ENCODE results near the gene DNAJA1.

DNAJA1 gene

DNA sequence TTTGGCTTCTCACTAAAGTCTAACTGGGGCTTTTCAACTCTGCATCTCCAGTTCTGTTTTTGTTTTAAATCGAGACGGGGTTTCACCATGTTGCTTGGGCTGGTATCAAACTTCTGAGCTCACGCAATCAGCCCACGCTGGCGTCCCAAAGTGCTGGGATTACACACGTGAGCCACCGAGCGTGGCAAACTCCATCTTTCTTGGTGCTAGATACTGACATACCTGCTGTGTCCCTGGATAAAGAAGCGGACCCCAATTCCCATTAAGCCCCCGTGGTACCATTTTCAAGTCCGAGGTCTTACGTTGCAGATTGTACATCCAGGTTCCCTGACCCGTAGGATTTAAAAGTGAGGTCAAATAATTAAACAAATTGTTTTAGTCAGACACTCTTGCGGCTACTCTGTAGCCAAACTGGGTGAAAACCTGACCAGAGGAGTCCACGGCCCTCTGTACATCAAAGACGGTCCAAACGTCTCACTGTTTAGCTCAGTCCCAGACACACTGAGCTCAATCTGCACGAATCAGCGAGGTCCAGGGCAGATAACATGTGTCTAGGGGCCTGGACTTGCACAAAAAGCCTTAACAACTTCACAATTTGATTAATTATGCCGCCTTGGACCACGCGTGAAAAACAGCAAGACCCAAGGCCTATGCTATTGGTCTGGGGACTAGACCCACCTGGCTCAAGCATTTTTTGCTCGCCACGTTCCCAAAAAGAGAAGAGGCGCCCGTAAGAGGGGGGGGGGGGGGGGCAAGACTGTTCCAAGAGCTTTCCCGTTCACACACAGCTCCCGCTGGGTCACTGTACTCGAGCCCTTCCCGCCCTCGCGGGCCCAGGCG is 727 bp upstream of the DNAJA1 start:
- peak in 34 of 42 donors; percentile 13 to 62 (median 37) for DNase-seq
- intact Hi-C loops (cut with DNase I), result loop anchor here (2.0 kb wide), 1 partner anchor 24 kb away; the partner anchor contains the start of gene APTX

DNA sequence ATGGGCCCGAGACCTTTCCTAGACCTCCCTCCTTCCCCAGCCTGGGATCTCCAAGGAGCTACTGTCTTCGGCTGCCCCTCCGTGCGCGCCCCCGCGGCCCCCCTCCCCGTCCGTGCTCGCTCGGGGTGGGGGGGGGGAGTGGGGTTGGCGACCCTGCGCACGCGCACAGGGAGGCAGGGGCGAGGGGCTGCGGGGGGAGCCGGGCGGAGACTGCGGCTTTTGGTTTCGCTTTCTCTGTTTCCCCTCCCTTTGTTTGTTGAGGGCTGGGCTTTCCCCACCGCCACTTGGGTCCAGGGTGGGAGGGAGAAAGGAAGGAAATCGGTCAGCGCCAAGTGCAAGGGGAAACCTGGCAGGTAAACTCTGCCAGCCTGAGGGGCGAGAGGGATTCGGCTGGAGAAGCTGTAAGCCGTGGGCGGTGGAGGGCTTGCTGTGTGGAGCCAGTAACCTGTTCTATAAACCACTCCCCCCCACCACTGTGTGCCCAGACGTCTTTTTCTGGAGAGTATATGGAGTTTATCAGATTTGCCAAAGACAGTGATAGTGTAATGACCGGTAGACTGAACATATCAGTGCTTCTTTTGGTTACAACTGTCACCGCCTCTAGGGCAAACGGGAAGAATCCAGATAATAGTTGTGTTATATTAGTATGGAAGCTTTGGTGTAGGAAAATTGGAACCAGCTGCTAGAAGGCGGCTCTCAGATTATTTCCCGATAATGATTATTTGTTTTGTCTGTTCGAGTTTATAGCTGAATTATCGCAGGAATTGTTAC is 684 bp downstream of the DNAJA1 start:
- DNase-seq, result peak in 41 of 42 donors; percentile 21 to 82 (median 63)
- intact Hi-C loops (cut with DNase I), result loop anchor here (2.0 kb wide), 1 partner anchor 25 kb away; the partner anchor contains the start of gene APTX

DNA sequence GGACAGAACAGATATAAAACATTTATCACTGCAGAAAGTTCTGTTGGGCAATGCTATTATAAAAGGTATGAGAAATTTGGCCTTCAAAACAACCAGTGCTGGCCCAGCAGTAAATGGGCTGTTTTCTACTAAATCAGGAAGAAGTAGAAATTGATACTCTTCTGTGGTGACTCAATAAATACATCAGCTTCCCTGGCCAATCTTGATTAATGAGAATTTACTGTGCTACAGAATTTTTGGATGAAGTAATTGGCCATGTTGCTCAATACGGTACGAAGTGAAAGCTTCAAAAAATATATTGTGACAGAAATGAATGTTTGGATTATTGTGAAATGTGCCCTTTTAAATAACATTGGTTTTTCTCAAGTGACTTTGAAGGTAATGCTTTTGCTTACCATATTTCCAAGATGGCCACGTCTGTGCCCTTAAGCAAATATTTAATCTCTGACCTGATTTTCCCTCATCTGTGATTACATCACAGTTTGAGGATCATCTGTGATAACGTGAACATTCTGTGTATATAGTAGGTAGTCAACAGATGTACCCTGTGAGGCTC is 4.2 kb downstream of the DNAJA1 start:
- DNase-seq, result no peak
- intact Hi-C loops (cut with DNase I), result no loop called here

DNA sequence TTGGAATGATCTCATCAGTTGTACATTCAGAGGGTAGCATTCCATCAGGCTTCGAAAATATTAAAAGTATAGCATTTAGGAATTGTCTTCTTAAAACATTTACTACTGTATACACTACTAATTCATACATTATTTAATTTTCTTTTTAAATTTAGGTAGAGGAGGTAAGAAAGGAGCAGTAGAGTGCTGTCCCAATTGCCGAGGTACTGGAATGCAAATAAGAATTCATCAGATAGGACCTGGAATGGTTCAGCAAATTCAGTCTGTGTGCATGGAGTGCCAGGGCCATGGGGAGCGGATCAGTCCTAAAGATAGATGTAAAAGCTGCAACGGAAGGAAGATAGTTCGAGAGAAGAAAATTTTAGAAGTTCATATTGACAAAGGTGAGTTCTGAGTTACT is 5.2 kb downstream of the DNAJA1 start:
- no peak for DNase-seq
- intact Hi-C loops (cut with DNase I), result no loop called here

DNA sequence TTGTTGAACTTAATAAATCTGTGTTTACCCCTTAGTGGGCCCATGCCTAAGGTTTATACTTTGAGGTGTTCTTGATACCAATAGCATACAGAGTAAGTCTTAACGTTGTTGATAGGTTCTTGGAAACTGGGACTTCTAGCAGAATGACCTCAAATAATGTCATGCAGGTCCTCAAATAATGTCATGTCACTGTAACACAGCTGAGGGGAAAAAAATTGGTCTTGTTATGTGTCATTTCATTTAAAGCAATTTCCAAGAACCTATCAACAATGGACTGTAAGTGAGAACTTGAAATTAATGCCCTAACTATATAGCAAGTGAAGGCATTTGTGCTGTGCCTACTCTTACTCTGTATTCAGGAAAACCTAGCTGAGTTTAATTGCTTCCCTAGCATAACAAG is 7.2 kb downstream of the DNAJA1 start:
- intact Hi-C loops (cut with DNase I), result no loop called here
- no peak for DNase-seq

DNA sequence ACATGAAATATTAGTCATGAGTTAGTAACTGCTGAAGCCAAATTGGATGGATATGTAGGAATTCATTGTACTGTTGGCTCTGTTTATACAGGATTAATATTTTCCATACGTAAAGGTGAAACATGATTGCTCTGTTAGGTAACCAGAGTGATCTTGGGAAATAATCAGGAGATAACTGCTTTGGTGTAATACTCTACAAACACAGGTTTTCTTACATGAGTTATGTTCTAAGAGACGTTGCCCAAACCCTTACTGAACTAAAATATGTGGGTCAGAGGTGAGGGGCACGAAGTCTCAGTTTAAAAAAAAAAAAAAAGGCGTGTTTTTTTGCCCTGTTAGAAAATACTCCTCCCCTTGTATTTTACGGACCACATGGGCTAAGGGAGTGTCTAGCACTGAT is 7.8 kb downstream of the DNAJA1 start:
- no peak for DNase-seq
- intact Hi-C loops (cut with DNase I), result no loop called here

DNA sequence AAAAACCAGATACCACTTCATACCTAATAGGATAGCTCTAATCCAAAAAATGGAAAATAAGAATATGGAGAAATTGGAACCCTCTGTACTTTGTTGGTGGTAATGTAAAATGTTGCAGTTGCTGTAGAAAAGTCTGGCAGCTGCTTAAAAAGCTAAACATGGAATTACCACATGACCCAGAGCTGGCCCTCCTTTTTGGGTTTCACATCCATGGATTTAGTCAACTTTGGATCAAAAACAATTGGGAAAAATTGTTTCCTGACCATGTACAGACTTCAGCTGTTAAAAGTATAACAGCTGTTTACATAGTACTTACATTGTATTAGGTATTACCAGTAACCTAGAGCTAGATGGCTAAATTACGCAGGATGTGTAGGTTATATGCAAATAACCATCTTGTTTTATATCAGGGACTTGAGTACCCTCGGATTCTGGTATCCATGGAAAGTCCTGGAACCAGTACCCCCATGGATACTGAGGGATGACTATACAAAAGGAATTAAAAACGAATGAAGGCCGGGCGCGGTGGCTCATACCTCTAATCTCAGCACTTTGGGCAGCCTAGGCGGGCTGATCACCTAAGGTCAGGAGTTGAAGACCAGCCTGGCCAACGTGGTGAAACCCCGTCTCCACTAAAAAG is 15.8 kb downstream of the DNAJA1 start:
- intact Hi-C loops (cut with DNase I), result no loop called here
- no peak for DNase-seq

DNA sequence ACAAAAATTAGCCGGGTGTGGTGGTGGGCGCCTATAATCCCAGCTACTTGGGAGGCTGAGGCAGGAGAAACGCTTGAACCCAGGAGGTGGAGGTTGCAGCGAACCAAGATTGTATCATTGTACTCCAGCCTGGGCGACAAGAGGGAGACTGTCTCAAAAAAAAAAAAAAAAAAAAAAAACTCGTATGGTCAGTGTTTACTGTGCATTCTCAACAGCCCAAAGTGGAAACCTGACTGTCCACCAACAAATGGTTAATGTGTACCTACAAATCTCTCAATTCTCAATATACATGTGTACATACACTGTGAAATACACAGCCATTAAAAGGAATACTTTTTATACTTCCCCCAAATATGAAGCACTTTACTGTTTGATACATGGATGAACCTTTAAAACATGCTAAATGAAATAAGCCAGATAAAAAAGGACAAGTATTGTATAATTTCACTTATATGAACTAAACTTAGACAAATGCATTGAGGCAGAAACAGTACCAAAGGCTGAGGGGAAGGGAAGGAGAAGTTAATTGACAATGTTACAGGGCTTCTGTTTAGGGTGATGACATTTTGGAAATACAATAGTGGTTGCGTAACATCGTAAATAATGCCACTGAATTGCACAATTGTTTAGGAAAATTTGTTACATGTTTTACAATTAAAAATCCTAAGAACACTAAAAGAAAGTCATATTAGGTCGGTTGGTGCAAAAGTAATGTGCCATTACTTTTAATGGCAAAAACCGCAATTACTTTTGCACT is 16.5 kb downstream of the DNAJA1 start:
- intact Hi-C loops (cut with DNase I), result no loop called here
- no peak for DNase-seq

DNA sequence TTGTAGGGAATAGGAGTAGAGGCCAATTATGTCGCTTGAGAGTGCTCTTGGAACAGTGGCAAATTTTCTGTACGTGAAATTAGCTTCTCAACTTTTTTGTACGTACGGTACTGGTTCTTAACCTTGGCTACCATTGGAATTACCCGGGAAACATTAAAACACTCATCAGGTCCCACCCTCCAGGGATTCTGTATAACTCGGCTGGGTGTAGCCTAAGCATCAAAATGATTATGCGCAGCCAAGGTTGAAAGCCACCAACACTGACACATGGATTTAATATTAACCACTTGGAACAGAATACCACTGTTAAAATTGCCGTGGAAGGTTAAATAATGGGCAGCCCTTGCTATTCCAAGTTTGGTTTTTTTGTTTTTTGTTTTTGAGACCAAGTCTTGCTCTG is 17.4 kb downstream of the DNAJA1 start:
- intact Hi-C loops (cut with DNase I), result no loop called here
- DNase-seq, result no peak

DNA sequence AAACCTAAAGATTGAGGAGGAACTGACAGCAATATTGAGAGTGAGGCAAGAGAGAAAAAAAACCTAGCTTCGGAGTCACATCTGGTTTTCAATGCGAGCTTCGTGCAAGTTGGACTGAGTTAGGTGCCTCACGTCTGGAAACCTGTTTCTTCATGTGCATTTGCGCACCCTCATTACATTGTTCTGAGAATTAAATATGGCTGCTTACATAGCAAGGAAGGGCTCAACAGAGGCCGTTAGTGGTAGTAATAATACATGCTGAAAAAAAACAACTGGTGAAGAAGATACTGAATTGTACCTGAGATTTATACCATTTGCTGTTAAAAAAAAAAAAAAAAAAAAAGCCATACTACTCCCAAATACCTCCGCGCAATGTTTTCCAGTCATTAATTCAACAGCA is 18.6 kb downstream of the DNAJA1 start:
- intact Hi-C loops (cut with DNase I), result no loop called here
- peak in 1 of 42 donors; percentile 18 for DNase-seq

DNA sequence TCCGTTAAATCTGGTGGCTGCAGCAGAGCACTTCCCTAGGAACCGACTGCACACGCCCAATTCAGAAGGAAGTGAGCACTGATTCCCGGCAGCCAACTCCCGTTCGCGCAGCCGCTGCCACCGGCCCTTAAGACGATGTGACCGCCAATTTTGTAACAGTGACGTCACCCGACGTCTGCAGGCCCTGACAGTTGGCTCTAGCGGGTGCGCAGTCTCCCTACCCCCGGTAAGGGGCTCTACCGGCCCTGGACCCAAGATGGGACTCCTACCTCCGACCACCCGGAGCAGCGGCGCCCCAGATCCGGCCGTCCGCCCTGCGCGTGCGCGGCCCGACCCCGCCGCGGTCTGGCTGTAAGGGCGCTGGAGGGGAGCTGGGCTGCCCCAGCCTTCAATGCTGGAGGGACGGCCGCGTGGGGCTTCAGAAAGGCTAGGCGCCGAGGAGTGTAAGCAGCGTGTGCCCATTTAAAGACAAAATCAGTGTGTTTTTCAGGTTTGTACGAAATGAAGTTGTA is 19.1 kb downstream of the DNAJA1 start:
- intact Hi-C loops (cut with DNase I), result no loop called here
- peak; percentile 64 to 91 (median 80) for DNase-seq

DNA sequence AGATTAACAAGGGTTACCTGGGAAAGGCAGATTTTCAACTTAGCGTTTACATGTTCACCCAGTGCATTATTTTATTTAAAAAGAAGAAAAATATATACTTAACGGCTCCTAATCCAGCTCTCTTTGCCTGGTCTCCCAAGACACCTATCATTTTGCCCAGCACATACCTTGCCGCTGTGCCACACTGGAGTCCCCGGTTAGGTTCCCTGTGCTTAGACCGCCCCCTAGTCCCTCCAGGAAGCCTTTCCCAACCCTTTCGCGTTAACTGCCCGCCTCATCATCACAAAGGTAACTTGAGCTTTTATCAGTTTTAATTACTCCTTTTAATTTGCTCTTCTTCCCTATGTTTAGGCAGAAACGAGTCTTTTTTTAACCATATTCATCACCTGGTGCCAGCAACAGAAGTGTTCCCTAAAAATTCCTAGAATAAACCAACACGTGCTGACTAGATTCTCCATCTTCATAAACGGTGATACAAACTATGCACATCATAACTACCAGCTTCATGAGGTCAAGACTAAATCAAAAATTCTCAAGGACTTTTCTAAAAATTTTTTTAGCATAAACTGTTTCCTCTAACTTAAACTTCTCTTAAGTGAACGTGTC is 19.7 kb downstream of the DNAJA1 start:
- DNase-seq, result peak in 41 of 42 donors; percentile 23 to 83 (median 53)
- intact Hi-C loops (cut with DNase I), result no loop called here

DNA sequence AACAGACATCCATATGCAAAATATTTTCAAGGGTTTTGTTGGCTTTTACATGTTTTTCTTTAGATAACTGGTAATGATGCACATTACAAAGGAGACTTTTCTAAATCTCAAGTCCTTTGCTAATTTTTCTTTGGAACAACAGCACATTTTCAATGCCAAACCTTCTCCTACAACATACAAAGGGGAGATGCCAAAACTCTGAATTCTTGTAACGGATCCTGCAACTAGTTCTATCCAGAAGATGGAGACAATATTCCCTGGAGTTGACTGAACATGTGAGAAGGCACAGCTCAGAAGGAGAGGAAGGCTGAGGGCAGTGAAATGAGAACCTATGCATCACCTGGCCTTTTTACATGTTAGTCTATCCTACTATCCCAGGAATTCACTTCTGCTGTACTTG is 21.0 kb downstream of the DNAJA1 start:
- DNase-seq, result no peak
- intact Hi-C loops (cut with DNase I), result no loop called here

DNA sequence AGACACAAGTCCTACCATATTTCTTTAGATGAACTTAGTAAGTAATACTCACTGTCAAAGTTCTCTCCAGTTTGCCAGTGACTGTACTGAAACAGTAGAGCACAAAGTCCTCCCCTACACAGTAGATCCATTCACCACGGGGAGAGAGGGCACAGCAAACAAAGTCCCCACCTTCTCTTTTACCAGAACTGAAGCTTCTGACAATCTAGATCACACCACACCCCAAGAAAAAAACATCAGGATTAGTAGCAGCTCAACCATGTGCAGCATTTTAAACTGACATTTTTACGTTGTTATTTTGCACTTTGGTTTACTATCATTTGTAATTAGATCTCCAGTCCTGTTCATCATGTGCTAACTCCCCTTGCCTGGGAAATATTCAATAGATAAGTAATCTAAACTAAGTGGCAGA is 23.0 kb downstream of the DNAJA1 start:
- intact Hi-C loops (cut with DNase I), result no loop called here
- no peak for DNase-seq

DNA sequence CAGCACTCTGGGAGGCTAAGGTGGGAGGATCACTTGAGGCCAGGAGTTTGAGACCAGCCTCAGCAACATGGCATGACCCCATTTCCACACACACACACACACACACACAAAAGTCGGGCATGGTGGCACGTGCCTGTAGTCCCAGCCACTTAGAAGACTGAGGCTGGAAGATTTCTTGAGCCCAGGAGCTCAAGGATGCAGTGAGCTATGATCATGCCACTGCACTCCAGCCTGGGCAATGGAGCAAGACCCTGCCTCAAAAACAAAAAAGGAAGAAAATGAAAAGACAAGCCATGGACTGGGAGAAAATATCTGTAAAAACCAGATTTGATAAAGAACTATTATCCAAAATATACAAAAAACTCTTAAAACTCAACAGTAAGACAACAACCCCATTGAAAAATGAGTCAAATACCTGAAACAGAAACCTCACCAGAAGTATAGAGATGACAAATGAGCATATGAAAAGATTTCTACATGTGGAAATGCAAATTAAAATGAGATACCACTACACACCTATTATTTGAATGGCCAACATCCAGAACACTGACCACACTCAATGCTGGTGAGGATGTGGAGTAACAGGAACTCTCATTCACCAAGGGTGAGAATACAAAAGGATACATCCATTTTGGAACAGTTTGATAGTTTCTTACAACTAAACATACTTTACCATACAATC is 24.7 kb downstream of the DNAJA1 start:
- intact Hi-C loops (cut with DNase I), result no loop called here
- no peak for DNase-seq

DNA sequence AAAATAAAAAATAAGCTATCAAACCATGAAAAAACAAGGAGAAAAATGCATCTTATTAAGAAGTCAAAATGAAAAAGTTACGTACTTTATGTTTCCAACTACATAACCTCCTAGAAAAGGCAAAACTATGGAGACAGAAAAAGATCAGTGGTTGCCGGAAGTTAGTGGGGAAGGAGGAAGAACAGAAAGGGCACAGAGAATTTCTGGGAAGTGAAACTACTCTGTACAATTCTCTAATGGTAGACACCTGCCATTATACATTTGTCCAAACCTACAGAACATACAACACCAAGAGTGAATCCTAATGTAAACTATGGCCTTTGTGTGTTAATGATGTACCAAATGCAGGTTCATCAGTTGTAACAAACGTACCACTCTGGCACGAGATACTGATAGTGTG is 26.1 kb downstream of the DNAJA1 start:
- DNase-seq, result no peak
- intact Hi-C loops (cut with DNase I), result no loop called here

DNA sequence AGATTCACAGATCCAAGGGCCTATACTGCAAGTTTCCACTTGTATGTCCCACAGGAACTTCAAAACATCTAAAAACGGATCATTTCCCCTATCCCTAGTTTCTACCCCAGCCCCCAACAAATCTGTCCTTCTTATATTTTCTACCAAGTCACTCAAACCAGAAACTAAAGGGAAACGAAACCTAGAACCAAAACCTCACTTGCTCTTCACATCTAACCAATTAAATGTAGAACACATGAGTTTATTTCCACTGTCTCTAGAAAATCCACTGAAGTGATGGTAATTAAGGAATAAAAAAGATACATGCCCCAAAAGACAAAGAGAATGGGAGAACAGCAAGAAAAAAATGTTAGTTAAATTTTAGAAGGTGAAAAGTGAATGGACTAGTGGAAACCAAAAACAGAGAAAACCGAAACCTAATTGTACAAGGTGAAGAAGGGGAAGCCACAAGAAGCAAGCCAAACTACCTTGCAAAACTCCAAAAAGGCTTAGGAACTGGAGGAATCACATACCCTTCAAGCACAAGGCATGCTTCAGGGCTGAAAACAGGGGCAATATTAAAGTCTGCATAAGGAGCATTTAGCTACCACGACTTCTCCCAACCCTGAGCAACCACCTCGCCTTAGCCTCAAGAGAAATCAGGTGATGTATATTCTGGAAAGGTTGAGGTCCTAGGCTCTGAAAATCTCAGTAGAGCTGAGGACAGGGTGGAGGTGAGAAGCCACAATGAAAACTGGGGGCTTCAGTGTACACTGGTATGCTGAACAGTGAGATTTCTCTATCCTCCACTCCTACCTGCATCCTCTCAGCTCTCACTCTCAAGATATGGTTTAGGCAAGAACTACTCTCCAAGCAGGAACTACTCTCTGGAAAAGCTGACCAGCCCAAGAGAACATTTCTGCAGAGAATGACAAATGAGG is 40.3 kb downstream of the DNAJA1 start:
- intact Hi-C loops (cut with DNase I), result no loop called here
- no peak for DNase-seq

Measured in head of caudate nucleus (tissue), 42 donors.